H1 (cell line): ENCODE measurements around the gene SRI. TPM values are rescaled to one million over a fixed set of nuclear protein-coding genes. Genes with fewer than 3 reads are reported as not detected.

Experiments
- RFX5 ChIP-seq: IDR thresholded peaks from 2 replicates; pipeline ENCODE4 v1.6.1; 2011; ENCODE audit warnings: low read depth, low read length, improper control_type of control experiment, borderline replicate concordance
- polyA plus RNA-seq, 7 experiments: library from polyadenylated mRNA; depleted of rRNA in 3 of 7; stranded (reverse) in 5 of 7; unstranded in 2 of 7; fragments of >200 nt in 5 of 7; fragments of 200-250 nt in 2 of 7; gene quantifications; 1 replicate in 5 of 7; 2 replicates in 1 of 7; 4 replicates in 1 of 7; pipeline versions ENCODE4 v1.2.1 to v1.2.3, GENCODE V29; 2011 to 2013; ENCODE audit warnings: missing spikeins in 2 of 7, mixed read lengths in 2 of 7
- total RNA-seq: library from RNA; stranded (reverse); fragmentation: NEBNext Ultra II Directional; extraction: Animal tissue kit (Norgen Biotek cat#: 25700); gene quantifications from 2 replicates; pipeline ENCODE4 v1.2.1, GENCODE V29; 2021
- TF ChIP-seq, protein P1 (sequence below): fragments of 300-600 bp; sonication (generic); IDR thresholded peaks from 2 replicates; pipeline ENCODE4 v1.7.1; 2012; ENCODE audit warnings: low read length, moderate library complexity, mild to moderate bottlenecking, inconsistent platforms; ENCODE audit not compliant: insufficient replicate concordance
- TF ChIP-seq, protein P2 (sequence below): IDR thresholded peaks from 2 replicates; pipeline ENCODE4 v1.6.1; 2012; ENCODE audit warnings: low read length, inconsistent platforms

SRI gene
- total and polyA plus RNA-seq, 2 of the 8 experiments (the other 6 are each of a cell fraction or from before 2014, with no cell fraction given), result 118 to 170 TPM

GRCh38 chr7:88262562-88262961 lies 42.7 kb upstream of the SRI start (continued):
- TF ChIP-seq RFX5, result no peak
- TF ChIP-seq, protein P1, sequence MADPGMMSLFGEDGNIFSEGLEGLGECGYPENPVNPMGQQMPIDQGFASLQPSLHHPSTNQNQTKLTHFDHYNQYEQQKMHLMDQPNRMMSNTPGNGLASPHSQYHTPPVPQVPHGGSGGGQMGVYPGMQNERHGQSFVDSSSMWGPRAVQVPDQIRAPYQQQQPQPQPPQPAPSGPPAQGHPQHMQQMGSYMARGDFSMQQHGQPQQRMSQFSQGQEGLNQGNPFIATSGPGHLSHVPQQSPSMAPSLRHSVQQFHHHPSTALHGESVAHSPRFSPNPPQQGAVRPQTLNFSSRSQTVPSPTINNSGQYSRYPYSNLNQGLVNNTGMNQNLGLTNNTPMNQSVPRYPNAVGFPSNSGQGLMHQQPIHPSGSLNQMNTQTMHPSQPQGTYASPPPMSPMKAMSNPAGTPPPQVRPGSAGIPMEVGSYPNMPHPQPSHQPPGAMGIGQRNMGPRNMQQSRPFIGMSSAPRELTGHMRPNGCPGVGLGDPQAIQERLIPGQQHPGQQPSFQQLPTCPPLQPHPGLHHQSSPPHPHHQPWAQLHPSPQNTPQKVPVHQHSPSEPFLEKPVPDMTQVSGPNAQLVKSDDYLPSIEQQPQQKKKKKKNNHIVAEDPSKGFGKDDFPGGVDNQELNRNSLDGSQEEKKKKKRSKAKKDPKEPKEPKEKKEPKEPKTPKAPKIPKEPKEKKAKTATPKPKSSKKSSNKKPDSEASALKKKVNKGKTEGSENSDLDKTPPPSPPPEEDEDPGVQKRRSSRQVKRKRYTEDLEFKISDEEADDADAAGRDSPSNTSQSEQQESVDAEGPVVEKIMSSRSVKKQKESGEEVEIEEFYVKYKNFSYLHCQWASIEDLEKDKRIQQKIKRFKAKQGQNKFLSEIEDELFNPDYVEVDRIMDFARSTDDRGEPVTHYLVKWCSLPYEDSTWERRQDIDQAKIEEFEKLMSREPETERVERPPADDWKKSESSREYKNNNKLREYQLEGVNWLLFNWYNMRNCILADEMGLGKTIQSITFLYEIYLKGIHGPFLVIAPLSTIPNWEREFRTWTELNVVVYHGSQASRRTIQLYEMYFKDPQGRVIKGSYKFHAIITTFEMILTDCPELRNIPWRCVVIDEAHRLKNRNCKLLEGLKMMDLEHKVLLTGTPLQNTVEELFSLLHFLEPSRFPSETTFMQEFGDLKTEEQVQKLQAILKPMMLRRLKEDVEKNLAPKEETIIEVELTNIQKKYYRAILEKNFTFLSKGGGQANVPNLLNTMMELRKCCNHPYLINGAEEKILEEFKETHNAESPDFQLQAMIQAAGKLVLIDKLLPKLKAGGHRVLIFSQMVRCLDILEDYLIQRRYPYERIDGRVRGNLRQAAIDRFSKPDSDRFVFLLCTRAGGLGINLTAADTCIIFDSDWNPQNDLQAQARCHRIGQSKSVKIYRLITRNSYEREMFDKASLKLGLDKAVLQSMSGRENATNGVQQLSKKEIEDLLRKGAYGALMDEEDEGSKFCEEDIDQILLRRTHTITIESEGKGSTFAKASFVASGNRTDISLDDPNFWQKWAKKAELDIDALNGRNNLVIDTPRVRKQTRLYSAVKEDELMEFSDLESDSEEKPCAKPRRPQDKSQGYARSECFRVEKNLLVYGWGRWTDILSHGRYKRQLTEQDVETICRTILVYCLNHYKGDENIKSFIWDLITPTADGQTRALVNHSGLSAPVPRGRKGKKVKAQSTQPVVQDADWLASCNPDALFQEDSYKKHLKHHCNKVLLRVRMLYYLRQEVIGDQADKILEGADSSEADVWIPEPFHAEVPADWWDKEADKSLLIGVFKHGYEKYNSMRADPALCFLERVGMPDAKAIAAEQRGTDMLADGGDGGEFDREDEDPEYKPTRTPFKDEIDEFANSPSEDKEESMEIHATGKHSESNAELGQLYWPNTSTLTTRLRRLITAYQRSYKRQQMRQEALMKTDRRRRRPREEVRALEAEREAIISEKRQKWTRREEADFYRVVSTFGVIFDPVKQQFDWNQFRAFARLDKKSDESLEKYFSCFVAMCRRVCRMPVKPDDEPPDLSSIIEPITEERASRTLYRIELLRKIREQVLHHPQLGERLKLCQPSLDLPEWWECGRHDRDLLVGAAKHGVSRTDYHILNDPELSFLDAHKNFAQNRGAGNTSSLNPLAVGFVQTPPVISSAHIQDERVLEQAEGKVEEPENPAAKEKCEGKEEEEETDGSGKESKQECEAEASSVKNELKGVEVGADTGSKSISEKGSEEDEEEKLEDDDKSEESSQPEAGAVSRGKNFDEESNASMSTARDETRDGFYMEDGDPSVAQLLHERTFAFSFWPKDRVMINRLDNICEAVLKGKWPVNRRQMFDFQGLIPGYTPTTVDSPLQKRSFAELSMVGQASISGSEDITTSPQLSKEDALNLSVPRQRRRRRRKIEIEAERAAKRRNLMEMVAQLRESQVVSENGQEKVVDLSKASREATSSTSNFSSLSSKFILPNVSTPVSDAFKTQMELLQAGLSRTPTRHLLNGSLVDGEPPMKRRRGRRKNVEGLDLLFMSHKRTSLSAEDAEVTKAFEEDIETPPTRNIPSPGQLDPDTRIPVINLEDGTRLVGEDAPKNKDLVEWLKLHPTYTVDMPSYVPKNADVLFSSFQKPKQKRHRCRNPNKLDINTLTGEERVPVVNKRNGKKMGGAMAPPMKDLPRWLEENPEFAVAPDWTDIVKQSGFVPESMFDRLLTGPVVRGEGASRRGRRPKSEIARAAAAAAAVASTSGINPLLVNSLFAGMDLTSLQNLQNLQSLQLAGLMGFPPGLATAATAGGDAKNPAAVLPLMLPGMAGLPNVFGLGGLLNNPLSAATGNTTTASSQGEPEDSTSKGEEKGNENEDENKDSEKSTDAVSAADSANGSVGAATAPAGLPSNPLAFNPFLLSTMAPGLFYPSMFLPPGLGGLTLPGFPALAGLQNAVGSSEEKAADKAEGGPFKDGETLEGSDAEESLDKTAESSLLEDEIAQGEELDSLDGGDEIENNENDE, result no peak
- TF ChIP-seq, protein P2, sequence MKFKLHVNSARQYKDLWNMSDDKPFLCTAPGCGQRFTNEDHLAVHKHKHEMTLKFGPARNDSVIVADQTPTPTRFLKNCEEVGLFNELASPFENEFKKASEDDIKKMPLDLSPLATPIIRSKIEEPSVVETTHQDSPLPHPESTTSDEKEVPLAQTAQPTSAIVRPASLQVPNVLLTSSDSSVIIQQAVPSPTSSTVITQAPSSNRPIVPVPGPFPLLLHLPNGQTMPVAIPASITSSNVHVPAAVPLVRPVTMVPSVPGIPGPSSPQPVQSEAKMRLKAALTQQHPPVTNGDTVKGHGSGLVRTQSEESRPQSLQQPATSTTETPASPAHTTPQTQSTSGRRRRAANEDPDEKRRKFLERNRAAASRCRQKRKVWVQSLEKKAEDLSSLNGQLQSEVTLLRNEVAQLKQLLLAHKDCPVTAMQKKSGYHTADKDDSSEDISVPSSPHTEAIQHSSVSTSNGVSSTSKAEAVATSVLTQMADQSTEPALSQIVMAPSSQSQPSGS, result no peak
